Panc1 (cell line): ENCODE data around the gene TMEM98.
"Not testable (repeated sequence)": the region's sequence is repeated elsewhere in the genome, so short reads cannot be mapped to it uniquely, and the experiment has no call there.

Experiments used
- SIN3A ChIP-seq: IDR thresholded peaks from 2 replicates; pipeline ENCODE4 v1.6.1; 2012; ENCODE audit warnings: low read depth, mild to moderate bottlenecking, low read length, moderate library complexity, borderline replicate concordance; ENCODE audit not compliant: insufficient read depth
- TF ChIP-seq, protein P1 (sequence below): fragments of 450-650 bp; IDR thresholded peaks from 2 replicates; pipeline ENCODE4 v1.5.1; 2017; ENCODE audit warnings: mild to moderate bottlenecking

DNA sequence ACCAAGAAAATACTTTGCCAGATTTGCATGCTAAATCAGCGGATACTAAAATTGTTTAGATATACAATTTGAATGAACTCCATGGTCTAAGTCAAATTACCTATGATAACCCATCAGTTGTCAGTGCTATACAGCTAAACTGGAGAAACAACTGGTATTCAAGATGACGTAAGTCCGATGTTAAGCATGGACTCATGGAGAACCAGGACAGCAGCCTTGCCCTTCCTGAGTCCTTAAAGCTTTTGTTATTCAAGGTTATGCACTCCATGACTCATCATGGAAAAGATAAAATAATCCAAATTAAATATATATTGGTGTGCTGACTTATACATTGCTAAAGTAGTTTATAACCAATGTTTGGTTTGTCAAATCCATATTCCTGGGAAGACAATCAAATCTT is 4.0 kb upstream of the TMEM98 start:
- not testable (repeated sequence) for TF ChIP-seq SIN3A
- TF ChIP-seq, protein P1, sequence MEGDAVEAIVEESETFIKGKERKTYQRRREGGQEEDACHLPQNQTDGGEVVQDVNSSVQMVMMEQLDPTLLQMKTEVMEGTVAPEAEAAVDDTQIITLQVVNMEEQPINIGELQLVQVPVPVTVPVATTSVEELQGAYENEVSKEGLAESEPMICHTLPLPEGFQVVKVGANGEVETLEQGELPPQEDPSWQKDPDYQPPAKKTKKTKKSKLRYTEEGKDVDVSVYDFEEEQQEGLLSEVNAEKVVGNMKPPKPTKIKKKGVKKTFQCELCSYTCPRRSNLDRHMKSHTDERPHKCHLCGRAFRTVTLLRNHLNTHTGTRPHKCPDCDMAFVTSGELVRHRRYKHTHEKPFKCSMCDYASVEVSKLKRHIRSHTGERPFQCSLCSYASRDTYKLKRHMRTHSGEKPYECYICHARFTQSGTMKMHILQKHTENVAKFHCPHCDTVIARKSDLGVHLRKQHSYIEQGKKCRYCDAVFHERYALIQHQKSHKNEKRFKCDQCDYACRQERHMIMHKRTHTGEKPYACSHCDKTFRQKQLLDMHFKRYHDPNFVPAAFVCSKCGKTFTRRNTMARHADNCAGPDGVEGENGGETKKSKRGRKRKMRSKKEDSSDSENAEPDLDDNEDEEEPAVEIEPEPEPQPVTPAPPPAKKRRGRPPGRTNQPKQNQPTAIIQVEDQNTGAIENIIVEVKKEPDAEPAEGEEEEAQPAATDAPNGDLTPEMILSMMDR, result not testable (repeated sequence)
